ENCODE data around the gene KRT26.

DNA sequence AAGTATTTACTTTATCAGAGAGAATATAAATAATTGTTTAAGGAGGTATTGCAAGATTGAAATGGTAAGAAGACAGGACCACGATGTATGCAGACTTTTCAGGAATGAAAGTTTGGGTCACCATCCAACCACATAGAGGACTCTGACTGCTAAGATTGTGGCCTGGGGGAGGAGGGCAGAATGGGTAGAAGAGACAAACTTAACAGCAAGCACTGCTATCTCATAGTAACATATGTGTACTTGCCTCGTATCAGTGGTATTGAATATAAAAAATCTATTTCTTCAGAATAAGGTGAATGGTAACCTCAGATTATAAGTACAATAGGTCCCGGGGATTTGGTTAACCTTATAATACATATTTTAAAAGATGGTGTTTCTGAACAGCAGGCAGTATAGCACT lies 44.6 kb upstream of the KRT26 start:
- no peak for TF ChIP-seq POLR2A (IDR thresholded peaks at IDR 0.05)
- no peak for TF ChIP-seq EP300 (IDR thresholded peaks at IDR 0.05)
- TF ChIP-seq, protein P1, sequence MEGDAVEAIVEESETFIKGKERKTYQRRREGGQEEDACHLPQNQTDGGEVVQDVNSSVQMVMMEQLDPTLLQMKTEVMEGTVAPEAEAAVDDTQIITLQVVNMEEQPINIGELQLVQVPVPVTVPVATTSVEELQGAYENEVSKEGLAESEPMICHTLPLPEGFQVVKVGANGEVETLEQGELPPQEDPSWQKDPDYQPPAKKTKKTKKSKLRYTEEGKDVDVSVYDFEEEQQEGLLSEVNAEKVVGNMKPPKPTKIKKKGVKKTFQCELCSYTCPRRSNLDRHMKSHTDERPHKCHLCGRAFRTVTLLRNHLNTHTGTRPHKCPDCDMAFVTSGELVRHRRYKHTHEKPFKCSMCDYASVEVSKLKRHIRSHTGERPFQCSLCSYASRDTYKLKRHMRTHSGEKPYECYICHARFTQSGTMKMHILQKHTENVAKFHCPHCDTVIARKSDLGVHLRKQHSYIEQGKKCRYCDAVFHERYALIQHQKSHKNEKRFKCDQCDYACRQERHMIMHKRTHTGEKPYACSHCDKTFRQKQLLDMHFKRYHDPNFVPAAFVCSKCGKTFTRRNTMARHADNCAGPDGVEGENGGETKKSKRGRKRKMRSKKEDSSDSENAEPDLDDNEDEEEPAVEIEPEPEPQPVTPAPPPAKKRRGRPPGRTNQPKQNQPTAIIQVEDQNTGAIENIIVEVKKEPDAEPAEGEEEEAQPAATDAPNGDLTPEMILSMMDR (IDR thresholded peaks at IDR 0.05), result no peak

Measured in suprapubic skin (tissue), 3 donors.